Skeletal muscle tissue (tissue), 4 donors: ENCODE measurements around the gene PIGQ. TPM values are rescaled to one million over a fixed set of nuclear protein-coding genes. Genes with fewer than 3 reads are reported as not detected.

Experiments used
- H3K27ac ChIP-seq: one replicate; pipeline ENCODE4 v1.7.0; 2013; ENCODE audit warnings: mild to moderate bottlenecking, low read depth, low read length, inconsistent platforms
- H3K27me3 ChIP-seq, 3 donors: one replicate each; pipeline ENCODE4 v1.7.0; 2013; ENCODE audit warnings: low read length in 3 of 3; ENCODE audit not compliant: control insufficient read depth in 3 of 3, insufficient read depth in 3 of 3
- H3K36me3 ChIP-seq, 3 donors: one replicate each; pipeline ENCODE4 v1.7.0; 2013; ENCODE audit warnings: low read length in 3 of 3; ENCODE audit not compliant: control insufficient read depth in 3 of 3, insufficient read depth in 3 of 3
- H3K4me1 ChIP-seq, 3 donors: one replicate each; pipeline ENCODE4 v1.7.0; 2013; ENCODE audit warnings: low read length in 3 of 3, mild to moderate bottlenecking in 3 of 3; ENCODE audit not compliant: control insufficient read depth in 3 of 3, insufficient read depth in 3 of 3
- H3K4me3 ChIP-seq, 3 donors: one replicate each; pipeline ENCODE4 v1.7.0; 2013; ENCODE audit warnings: low read length in 3 of 3
- H3K9ac ChIP-seq, 3 donors: one replicate each; pipeline ENCODE4 v1.7.0; 2013; ENCODE audit warnings: low read length in 3 of 3, mild to moderate bottlenecking in 3 of 3, moderate library complexity in 2 of 3, low read depth in 1 of 3
- H3K9me3 ChIP-seq, 3 donors: one replicate each; pipeline ENCODE4 v1.7.0; 2013; ENCODE audit warnings: low read length in 3 of 3; ENCODE audit not compliant: control insufficient read depth in 3 of 3
- total RNA-seq: library from RNA; depleted of rRNA; stranded (reverse); fragments of >200 nt; gene quantifications from one replicate; pipeline ENCODE4 v1.2.3, GENCODE V29; 2014
- donor health status: Osteomylitis.

The PIGQ gene
- total RNA-seq, 1 donor from 2014 or later: 11.0 TPM

DNA sequence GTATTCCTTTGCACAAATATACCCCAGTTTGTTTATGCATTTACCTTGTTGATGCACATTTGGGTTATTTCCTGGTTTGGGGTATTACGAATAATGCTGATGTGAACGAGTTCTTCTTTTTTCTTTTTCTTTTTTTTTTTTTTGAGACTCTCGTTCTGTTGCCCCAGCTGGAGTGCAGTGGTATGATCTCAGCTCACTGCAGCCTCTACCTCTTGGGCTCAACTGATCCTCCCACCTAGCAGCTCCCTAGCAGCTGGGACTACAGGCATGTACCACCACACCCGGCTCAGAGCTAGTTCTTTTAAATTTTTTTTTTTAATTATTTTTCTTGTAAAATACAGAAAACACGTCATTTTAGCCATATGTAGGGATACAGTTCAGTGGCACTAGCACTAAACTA is 34.2 kb downstream of the PIGQ start:
- Histone ChIP-seq H3K27ac (no peak overlapping the region), H3K36me3 (peaks cover 4 to 10% (median 5%) of the 10 kb centered on the region in 3 donors), H3K9ac (no peak overlapping the region), H3K27me3 (no peaks in the 10 kb centered on the region), H3K4me1 (peaks cover 0 to 7% (median 2%) of the 10 kb centered on the region in 3 donors), H3K4me3 (no peak overlapping the region), H3K9me3 (no peaks in the 10 kb centered on the region)

DNA sequence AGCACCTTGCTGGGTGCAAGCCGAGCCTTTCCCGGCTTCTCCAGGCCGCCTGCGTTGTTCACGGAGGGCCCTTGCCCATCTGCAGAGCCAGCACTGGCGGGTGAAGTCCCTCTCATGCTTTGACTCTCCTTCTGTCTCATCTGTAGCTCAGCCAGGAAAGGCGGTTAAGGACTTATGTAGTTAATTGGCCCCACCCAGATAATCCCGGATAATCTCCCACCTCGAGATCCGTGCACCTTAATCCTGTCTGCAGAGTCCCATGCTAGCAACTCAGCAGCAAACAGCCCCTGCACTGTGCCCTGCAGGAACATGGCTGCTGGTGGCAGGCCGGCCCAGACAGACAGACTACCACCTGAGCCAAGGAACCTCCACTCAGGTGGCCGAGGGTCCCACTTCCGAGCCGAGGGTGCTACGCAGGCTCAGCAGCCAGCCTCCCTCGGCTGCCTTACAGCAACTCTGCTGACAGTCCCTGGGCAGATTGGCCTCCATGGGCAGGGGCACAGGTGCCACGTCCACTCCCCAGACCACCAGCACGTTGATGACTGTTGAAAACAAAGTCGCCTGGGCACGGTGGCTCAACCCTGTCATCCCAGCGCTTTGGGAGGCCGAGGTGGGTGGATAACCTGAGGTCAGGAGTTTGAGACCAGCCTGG is 37.0 kb downstream of the PIGQ start:
- Histone ChIP-seq H3K9ac (no peak overlapping the region), H3K27ac (no peak overlapping the region)

GRCh38 chr16:608019-608418 is 38.3 kb downstream of the PIGQ start:
- Histone ChIP-seq H3K9me3 (no peaks in the 10 kb centered on the region), H3K27me3 (no peaks in the 10 kb centered on the region), H3K9ac (no peak overlapping the region), H3K36me3 (no peaks in the 10 kb centered on the region), H3K27ac (no peak overlapping the region), H3K4me3 (no peak overlapping the region), H3K4me1 (peaks cover 11 to 14% (median 13%) of the 10 kb centered on the region in 3 donors)

More for the DNA sequence above, 37.0 kb downstream of the PIGQ start:
- Histone ChIP-seq H3K4me1 (peaks cover 11 to 14% (median 13%) of the 10 kb centered on the region in 3 donors), H3K4me3 (no peak overlapping the region), H3K36me3 (no peaks in the 10 kb centered on the region), H3K27me3 (no peaks in the 10 kb centered on the region), H3K9me3 (no peaks in the 10 kb centered on the region)

DNA sequence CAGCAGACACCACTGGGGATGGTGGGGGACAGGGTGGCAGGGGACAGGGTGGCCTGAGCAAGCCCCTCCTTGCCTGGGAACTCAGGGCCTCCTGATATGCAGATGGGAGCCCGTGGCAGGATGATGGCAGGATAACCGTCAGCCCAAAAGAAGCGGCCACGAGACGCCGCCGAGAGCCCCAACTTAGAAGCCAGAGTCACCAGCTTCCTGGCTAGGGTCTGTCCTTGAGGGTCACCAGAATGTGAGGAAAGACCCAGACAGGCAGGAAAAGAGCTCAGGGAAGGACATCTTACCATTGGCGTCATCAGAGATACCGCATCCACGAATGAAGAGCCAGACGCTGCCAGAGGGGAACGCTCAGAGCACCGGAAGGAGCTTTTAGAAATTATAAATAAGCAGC is 39.5 kb downstream of the PIGQ start:
- Histone ChIP-seq H3K27me3 (no peaks in the 10 kb centered on the region), H3K9ac (no peak overlapping the region), H3K4me1 (peaks cover 11 to 14% (median 13%) of the 10 kb centered on the region in 3 donors), H3K27ac (no peak overlapping the region), H3K9me3 (peaks cover 0 to 2% (median 0%) of the 10 kb centered on the region in 3 donors), H3K36me3 (peaks cover 3 to 5% (median 4%) of the 10 kb centered on the region in 3 donors), H3K4me3 (no peak overlapping the region)

DNA sequence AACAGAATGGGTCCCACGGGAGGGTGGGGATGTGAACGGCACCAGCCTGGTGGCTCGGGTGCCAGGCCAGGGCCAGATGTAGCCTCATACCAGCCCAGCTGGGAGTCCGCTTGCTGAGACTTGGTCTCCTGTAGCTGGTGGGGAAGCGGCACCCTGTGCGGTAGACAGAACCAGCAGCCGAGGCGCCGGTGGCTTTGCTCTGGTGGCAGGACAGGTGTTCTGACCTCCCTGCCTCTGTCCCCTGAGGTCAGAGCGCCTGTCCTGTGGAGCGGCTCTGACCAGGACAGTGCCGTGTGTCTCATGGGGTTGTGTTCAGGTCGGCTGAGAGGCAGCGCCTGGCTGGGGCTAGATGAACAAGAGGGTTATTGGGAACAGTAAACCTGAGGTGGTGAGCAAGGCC is 40.2 kb downstream of the PIGQ start:
- peak overlapping the region in 1 of 3 donors; percentile 45 for H3K9ac ChIP-seq
- H3K4me1 ChIP-seq: peaks cover 11 to 14% (median 13%) of the 10 kb centered on the region in 3 donors
- H3K27ac ChIP-seq: no peak overlapping the region

GRCh38 chr16:610513-611381 is 41.0 kb downstream of the PIGQ start:
- Histone ChIP-seq H3K4me3 (no peak overlapping the region), H3K4me1 (peaks cover 8 to 13% (median 11%) of the 10 kb centered on the region in 3 donors), H3K27ac (no peak overlapping the region), H3K9ac (peak overlapping the region in 1 of 3 donors; percentile 45), H3K27me3 (no peaks in the 10 kb centered on the region), H3K36me3 (peaks cover 5 to 10% (median 6%) of the 10 kb centered on the region in 3 donors), H3K9me3 (peaks cover 0 to 2% (median 0%) of the 10 kb centered on the region in 3 donors)

More for the DNA sequence above, 40.2 kb downstream of the PIGQ start:
- H3K4me3 ChIP-seq: no peak overlapping the region
- H3K9me3 ChIP-seq: peaks cover 0 to 2% (median 0%) of the 10 kb centered on the region in 3 donors
- H3K27me3 ChIP-seq: no peaks in the 10 kb centered on the region
- peaks cover 5 to 8% (median 6%) of the 10 kb centered on the region in 3 donors for H3K36me3 ChIP-seq

DNA sequence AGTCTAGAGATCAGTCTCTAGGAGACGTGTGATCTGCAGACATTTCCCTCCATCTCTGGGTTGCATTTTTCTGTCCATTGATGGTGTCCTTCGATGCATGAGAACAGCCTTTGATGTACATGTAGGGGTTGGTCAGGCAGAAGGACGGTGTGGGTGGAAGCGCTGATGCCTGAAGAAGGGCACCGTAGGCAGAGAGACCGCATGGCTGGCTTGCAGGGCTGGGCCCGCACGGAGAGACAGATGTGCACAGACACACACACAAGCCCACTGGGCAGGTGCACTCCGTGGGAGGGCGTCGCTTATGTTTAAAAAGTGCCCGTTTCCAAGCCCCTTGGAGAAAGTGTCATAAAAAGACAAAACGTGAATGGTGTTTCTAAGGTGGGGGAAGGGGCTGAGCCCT is 45.4 kb downstream of the PIGQ start:
- H3K9ac ChIP-seq: no peak overlapping the region
- peaks cover 6 to 10% (median 8%) of the 10 kb centered on the region in 3 donors for H3K36me3 ChIP-seq
- peaks cover 0 to 2% (median 0%) of the 10 kb centered on the region in 3 donors for H3K9me3 ChIP-seq
- H3K27me3 ChIP-seq: no peaks in the 10 kb centered on the region
- no peak overlapping the region for H3K27ac ChIP-seq
- H3K4me3 ChIP-seq: no peak overlapping the region
- peaks cover 6 to 10% (median 7%) of the 10 kb centered on the region in 3 donors for H3K4me1 ChIP-seq

- Histone ChIP-seq H3K27me3 (no peaks in the 10 kb centered on the region), H3K4me1 (peaks cover 0 to 4% (median 3%) of the 10 kb centered on the region in 3 donors), H3K36me3 (peaks cover 6 to 11% (median 10%) of the 10 kb centered on the region in 3 donors), H3K9ac (no peak overlapping the region), H3K27ac (no peak overlapping the region), H3K4me3 (no peak overlapping the region), H3K9me3 (peaks cover 0 to 2% (median 0%) of the 10 kb centered on the region in 3 donors)
These were observed 47.2 kb downstream of the PIGQ start for GRCh38 chr16:616733-617586.

DNA sequence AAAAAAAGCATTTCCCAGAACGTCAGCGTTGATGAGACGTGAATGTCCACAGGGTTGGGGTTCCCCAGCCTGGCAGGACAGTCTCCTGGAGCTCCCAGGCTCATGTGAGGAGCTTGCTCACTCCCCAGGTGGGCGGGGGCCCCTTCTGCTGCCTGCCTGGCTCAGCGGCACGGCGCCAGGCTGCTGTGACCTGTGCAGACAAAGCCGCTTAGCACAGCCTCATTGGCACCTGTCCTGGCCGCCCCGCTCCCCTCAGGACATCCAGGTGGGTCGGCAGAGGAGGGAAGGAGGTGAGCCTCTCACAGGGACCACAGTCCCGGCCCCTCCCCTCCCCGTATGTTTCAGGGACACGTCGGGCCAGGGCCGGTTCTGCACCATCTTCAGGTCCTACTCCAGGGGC is 48.1 kb downstream of the PIGQ start:
- no peaks in the 10 kb centered on the region for H3K27me3 ChIP-seq
- no peak overlapping the region for H3K27ac ChIP-seq
- H3K9me3 ChIP-seq: peaks cover 0 to 2% (median 0%) of the 10 kb centered on the region in 3 donors
- H3K4me3 ChIP-seq: no peak overlapping the region
- peaks cover 0 to 4% (median 3%) of the 10 kb centered on the region in 3 donors for H3K4me1 ChIP-seq
- H3K9ac ChIP-seq: no peak overlapping the region
- H3K36me3 ChIP-seq: peaks cover 6 to 11% (median 10%) of the 10 kb centered on the region in 3 donors
